NCI-H2081 (cell line): ENCODE data around the gene RPP21.
A peak's percentile ranks its signal among the peaks of the same experiment; 100 is the strongest.

Experiments used
- DNase-seq, 2 experiments: peaks; one replicate each; lab custom pipeline; 2025; lab: John Stamatoyannopoulos, UW

Gene RPP21

DNA sequence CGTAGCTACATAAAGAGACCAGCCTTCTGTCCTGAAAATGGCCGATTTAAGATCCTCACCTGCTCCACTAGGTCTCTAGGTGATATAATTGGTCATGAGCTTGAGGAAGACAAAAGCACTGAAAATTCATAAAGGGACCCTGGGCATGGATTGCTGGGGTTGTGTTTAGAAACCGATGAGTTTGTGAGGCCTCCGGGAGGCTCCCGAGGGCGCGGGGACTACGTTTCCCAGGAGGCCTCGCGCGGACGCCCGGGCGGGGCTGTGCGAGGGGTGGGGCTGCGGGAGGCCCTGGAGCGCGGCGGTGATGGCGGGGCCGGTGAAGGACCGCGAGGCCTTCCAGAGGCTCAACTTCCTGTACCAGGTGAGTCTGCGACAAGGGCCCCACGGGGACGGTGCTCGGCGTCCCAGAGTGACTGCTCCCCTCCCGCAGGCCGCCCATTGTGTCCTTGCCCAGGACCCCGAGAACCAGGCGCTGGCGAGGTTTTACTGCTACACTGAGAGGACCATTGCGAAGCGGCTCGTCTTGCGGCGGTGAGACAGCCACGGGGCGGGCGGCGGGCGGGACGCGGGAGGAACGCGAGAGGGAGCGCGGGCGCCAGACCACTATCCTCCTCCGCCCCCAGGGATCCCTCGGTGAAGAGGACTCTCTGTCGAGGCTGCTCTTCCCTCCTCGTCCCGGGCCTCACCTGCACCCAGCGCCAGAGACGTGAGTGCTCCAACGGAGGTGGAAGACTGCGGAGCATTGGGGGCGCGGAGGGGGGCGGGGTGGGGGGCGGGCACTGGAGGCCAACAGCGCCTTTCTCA is at the start of gene RPP21:
TSS of gene RPP21 (plus strand) at position 289 of the 804 bp plus-strand sequence. CDS start at position 305, 16 bp downstream.
- peak; percentile 77 to 83 for DNase-seq

DNA sequence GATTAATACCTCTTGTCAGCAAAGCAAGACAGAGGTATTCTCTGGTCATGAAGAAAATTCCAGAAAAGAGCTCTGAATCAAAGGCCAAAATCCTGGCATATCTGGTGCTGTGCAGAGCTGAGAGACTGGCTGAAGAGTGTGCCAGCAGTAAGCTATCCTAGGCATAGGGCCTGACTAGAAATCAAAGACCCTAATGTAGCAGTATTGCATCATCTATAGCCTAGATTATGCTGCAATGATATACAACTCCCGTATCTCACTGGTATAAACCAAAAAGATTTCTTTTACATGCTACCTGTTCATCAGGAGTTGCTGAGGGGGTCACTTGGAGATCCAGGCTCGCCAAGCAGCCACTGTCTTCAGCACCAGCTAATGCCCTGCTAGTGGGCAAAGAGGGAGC is 49.1 kb upstream of the RPP21 start:
- DNase-seq, result no peak

DNA sequence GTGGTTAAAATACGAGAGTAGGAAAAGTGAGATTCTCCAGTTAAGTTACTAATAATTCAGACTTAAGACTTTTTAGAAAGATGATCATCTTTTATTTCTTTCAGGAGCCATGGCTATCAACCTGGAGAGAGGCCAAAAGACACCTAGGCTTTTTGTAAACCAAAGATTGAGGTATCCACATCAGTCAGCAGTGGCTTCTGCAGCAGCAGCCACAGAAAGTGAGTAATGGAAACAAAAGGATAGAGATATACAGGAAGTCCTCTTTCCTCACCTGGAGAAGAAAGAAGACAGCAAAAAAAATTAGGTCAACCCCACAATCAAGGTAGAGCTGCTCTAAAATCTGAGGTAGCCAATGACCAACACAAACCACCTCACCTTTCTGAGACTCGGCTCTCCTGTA is 41.0 kb upstream of the RPP21 start:
- no peak for DNase-seq

DNA sequence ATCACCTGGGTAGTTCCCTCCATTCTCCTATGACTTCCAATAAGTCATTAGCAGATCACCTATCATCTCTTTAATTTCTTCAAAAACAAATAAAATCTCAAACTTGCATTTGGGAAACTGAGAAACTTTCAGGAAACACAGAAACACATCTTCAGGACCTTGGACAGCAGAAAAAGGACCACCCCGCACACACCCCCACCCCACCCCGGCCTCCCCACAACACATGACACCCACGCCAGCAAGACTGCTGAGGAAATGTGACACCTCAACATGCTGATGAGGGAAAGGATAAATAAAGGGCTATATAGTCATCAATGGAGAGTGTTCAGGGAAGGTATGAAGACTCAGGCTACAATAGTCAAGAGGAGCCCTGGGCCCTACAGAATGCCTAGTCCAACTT is 33.9 kb upstream of the RPP21 start:
- no peak for DNase-seq

DNA sequence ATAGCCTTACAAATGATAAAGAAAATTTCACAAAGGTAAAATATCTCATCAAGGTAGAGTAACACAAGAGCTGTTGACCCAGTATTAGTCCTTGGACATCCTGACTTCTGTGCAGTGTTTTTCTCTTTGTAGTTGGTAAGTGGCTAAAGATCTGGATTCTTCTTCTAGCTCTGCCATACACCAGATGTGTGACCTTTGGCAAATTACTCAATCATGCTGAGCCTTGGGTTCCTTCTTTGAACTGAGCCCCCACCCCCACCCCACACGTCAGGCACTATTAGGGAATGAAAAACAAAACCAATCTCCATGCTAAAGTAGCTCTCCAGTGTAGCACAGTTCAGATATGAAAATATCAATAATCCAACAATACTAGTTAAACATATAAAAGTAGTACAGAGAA is 33.3 kb upstream of the RPP21 start:
- no peak for DNase-seq

DNA sequence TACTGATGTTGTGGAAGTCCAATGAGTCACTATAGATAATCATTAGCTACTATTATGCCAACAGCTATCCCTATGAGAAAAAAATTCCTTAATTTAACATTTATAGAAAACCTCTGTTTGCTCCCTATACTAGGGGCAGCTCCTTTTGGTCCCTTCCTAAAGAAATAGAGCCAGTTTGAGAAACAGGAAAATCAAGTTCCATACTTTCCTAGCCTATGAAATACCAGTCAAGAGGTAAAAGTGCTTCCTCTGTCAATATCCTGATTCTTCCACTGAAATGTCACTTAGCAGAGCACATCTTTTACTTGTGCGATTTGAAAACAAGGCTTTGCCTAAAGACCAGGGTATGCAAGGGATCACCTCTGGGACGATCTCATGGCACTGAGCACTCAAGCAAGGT is 32.7 kb upstream of the RPP21 start:
- DNase-seq, result no peak

DNA sequence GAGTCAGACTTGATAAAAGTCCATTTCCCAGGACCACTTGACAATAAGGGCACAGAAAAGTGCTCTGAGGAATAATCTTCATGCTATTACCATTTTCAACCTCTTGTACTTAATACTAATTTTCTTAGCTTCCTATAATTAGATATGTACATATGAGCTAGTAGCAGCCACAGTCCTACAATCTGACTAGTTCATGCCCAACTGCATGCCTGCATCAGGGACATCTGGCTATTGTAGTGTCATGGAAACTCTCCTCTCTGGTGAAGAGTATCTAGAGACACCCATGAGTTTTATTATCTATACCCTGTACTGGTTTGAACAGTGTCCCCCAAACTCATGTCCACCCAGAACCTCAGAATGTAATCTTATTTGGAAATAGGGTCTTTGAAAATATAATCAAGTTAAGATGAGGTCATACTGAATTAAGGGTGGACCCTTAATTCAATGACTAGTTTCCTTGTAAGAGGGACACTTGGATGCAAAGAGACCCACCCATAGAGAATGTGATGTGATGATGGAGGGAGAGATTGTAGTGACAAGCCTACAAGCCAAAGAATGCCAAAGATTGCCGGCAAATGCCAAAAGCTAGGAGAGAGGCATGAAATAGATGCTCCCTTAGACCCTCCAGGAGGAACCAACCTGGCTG is 32.2 kb upstream of the RPP21 start:
- DNase-seq, result no peak

DNA sequence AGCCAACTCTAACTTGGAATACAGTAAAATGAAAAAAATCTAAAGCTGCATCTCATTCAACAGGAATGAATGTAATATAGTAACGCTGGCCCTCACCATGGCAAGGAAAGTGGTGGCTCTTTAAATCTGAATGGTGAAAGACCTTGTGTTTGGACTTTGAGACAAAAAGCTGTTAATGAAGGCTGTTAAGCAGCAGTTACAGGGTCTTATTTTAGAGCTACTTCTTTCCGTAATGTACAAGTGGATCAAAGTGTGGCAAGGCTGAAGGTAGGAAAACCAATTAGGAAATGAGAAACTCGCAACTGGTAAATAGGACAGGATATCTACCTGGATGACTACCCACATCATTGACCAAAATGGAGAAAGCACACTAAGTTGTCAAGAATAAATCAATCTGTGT is 29.8 kb upstream of the RPP21 start:
- DNase-seq, result no peak

DNA sequence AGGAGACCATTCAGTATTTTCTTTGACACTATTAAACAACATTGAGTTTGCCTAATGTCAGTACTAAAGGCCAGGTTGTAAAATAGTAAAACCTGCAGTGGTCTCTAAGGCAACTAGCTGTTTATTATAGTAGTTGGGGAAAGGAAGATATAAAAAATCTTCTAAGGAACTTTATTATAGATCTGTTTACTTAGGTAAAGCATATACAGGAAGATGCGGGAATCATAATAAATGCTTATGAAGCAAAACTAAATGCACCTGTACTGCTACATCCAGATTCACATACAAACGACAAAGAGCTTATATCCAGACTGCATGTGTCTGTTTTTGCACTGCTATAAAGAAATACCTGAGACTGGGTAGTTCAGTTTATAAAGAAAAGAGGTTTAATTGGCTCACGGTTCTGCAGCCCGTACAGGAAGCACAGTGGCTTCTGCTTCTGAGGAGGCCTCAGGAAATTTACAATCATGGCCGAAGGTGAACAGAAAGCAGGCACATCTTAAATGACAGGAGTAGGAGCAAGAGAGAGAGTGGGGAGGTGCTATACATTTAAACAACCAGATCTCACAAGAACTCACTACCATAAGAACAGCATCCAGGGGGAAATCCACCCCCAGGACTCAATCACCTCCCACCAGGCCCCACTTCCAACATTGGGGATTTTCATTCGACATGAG is 26.9 kb upstream of the RPP21 start:
- DNase-seq, result no peak

DNA sequence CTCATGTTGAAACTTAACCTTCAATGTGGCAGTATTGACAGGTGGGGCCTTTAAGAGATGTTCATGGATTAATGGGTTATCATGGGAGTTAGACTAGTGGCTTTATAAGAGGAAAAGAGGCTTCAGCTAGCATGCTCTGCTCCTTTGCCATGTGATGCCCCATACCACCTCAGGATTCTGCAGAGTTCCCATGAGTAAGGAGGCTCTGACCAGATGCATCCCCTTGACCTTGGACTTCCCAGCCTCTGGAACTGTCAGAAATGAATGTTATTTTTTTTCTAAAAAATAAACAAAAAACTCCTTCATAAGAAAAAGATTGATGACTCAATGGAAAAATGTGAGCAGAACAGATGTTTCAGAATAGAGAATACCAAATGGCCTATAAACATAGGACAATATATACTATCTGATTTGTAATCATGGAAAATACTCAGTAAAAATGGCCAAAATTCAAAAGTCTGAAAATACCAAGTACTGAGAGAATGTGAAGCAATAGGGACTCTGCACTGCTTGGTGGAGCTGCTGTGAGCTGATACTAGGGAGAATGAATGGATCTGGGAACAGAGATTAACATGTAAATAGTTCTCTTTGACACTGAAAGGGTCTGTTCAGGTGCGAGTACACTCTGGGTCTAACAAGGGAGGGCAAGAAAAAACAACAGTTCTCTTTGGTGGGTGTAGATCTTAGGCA is 25.7 kb upstream of the RPP21 start:
- DNase-seq, result no peak

DNA sequence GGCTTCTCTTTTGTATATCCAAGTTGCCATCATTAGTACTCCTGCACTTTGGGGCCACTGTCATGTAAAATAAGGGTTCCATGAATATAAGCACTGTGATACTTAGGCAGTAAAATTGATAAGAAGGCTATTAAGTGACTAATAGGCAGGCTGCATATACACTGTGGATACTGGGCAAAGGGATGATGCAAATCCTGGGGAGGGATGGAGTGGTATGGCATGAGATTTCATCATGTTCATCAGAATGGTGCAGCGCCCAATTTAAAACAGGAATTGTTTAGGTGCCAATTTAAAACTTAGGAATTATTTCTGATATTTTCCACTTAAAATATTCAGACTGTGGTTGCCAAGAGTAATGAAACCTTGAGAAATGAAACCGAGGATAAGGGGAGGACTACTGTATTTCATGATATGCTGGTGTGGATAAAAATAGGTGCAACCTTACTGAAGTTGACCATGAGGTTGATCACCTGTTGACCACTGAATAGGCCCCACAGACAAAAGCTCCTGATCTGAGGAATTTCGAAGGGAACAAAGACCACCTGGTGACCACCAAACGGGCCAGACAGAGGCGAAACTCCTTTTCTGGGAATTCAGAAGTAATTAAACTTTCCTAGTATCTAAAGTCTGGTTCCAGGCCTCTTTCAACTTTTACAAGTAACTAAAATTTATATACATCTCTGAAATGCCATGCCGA is 23.1 kb upstream of the RPP21 start:
- no peak for DNase-seq

DNA sequence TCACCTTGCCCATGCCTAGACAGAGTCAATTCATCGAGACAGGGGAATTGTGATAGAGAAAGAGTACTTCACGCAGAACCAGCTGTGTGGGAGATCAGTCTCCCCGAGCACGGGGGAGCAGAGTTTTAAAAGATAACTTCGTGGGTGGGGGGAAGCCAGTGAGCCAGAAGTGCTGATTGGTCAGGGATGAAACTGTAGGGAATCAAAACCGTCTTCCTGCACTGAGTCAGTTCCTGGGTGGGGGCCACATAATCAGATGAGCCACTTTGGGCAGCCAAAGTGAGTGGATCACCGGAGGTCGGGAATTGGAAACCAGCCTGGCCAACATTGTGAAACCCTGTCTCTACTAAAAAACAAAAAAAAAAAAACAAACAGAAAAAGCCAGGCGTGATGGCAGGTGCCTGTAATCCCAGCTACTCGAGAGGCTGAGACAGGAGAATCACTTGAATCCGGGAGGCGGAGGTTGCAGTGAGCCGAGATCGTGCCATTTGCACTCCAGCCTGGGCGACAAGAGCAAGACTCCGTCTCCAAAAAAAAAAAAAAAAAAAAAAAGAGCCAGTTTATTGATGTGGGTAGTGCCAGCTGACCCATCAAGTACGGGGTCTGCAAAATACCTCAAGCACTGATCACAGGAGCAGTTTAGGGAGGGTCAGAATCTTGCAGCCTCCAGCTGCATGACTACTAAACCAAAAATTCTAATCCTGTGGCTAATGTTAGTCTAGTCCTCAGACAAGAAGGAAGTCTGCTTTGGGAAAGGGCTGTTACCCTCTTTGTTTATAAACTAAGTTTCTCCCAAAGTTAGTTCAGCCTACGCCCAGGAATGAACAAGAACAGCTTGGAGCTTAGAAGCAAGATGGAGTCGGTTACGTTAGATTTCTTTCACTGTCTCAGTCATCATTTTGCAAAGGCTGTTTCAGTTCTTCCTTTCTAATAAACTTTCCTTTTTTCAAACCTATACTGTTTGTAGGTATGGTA is 22.1 kb upstream of the RPP21 start:
- DNase-seq, result no peak

DNA sequence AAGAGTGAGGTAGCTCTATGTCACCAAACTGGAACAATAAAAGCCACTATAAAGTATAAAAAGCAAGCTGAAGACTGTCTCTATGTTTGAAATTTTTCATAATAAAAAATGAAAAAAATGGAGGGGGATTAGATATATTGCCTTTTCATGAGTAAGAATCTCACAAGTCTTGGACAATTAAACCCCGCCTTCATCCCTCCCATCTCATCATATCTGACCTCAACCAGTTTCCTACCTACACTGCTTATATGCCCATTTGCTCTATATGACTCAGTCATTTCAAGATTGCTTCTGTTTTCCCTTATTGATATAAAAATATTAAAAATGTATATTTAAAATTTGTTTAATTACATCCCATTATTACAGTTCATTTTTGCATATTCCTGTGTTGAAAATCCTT is 21.1 kb upstream of the RPP21 start:
- DNase-seq, result no peak

DNA sequence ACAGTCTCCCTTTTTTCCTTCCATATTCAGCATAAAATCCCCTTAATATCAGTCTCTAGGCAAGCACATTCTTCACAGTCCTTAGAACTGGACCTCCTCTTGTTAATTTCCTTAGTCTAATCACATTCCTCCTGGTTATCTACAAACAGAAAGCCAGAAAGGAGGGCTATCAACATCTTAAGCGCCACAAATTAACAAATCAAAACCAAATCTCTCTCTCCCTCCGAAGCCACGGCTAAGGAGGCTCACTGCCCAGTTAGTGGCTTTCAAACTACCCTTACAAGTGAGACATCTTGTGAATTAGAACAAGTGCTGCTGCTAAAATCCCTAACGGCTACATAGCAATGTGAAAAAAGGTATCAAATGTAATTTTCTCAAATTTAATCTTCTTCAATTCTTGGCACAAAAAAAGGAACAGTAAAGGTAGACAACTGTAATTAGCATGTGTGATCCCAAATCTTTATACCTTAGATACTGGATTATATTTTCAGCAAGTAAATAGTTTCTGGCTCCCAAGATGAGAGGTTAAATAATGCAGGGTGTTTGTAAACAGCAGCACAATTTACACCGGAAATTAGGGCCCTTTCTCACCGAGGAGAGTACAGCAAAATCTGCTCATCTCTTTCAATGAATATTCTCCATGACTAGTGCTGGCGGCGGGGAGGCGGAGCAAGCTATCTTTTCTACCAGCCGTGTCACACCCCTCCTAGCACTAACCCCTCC is 19.6 kb upstream of the RPP21 start:
- DNase-seq, result peak in 1 of 2 experiments; percentile 68

DNA sequence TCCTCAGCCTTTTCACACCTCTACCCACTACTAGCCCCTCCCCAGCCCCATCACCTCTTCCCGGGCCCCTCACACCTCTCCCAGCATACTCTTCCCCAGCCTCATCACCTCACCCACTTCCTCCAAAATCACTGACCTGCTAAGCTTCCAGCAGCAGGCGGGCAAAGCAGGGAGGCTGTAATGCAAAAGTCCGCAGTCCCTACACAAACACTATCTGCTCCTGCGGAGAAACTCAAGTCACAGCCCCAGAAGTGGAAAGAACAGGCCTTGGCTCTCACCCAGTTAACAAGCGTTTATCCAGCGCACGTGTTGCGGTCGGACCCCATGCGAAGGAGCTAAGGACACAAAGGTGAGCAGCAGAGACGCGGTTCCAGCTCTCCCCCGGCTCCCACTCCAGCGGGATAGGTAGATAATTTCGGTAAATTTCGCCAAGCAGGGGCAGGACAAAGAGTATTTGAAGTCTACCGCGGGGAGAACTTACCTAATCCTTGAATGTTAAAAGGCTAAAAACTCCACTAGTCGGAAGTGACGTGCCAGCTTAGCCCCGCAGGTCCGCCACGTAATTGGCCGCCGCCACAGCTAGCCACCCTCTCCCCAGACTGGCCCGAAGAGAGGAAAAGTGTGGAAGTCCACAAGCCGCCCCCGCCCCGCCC is 19.0 kb upstream of the RPP21 start:
- DNase-seq, result peak; percentile 64 to 81

DNA sequence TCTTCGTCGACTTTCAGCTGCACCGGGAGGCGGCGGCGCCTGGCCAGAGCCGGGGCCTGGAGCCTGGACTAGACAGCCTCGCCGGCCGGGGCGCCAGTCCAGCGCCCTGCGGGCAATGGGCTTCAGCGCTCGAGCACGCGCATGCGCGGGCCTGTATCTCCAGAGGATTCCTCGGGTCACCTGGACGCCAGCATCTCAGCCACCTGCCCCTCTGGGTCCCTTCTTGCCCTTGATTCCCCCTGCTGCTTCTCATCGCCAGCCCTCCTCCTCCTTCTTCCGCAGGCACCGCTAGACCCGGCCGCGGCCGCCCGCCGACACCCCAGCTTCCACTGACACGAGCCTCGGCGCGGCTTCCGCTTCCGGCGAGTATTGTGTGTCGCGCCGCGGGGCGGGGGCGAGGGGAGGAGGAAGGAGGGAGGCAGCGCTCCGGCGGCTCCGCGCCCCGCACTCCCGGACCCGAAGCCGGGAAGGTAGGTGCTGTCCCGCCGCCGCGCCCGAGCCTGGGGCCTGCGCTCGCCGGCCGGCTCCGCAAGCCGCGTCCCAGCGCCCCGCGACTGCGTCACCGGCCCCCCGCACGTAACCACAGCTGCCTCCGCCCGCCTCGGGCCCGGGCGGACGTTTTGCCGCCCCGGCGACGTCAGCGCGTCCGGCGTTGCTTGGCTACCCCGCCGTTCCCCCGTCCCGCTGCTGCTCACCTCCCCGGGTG is 18.3 kb upstream of the RPP21 start, which contains the start of gene TRIM39:
TSS of gene TRIM39 (plus strand) at position 402 of the 706 bp plus-strand sequence. CDS start 2,391 bp downstream, outside the sequence.
- peak; percentile 71 to 83 for DNase-seq

DNA sequence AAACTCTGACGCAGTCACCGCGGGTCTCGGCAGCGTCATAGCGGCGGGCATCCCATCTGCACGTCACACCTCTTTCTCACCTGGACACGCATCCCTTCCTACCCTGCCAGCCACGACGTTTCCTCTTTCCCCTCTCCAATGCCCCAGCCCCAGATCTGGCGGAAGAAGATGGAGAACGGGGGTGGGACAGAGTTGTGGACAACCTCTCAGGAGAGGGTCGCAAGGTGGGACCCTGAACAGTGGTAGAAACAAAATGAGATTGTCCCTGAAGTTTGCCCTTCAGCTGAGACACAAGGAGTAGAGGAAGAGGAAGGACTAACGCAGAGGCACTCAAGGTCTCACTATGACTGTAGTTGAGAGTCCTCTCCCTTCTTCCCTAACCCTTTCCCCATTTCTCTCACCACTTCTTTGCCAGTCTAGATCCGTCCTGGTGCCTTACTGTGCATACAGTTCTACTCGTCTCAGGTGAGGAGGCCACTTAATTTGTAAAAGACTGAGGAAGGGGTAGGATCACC is 17.7 kb upstream of the RPP21 start:
- no peak for DNase-seq

DNA sequence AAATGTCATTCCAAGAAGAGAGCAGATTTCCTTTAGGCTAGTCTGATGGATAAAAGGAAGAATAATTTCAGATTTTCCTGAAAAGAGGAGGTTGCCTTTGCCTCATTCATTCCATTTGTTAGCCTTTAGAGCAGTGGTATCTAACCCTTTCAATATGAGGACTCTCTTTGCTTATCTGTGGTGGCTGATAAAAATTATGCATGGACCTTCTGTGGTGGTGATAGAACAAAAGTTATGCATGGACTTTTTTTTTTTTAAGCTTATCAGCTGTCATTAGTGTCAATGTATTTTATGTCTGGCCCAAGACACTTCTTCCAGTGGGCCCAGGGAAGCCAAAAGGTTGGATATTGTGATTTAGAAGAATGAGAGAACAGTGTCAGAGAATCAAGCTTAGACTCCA is 16.6 kb upstream of the RPP21 start:
- no peak for DNase-seq
